HFFc6 (cell line): ENCODE results near the gene GSAP. TPM values are rescaled to one million over a fixed set of nuclear protein-coding genes. Genes with fewer than 3 reads are reported as not detected.

Experiments
- DNase-seq: peaks from one replicate; pipeline ENCODE4 v3.0.0-alpha.2; 2018
- H3K27ac Mint-ChIP-seq: 2 replicates; pipeline ENCODE4 v1.8.0; 2020; ENCODE audit warnings: mild to moderate bottlenecking, mixed read lengths
- H3K27me3 Mint-ChIP-seq: 2 replicates; pipeline ENCODE4 v1.8.0; 2021; ENCODE audit warnings: mild to moderate bottlenecking, moderate library complexity, mixed read lengths; ENCODE audit not compliant: insufficient read depth
- H3K36me3 Mint-ChIP-seq: 2 replicates; pipeline ENCODE4 v1.8.0; 2021; ENCODE audit warnings: low read depth, mixed read lengths
- H3K4me1 Mint-ChIP-seq: 2 replicates; pipeline ENCODE4 v1.8.0; 2020; ENCODE audit warnings: low read depth, mixed read lengths
- H3K4me3 Mint-ChIP-seq: 2 replicates; pipeline ENCODE4 v1.8.0; 2020; ENCODE audit warnings: mild to moderate bottlenecking, moderate library complexity, mixed read lengths
- H3K9me3 Mint-ChIP-seq: 2 replicates; pipeline ENCODE4 v1.8.0; 2020; ENCODE audit warnings: mild to moderate bottlenecking, mixed read lengths
- CTCF ChIP-seq: fragments of 200-600 bp; sonication (generic); IDR thresholded peaks from 2 replicates; pipeline ENCODE4 v1.5.0; 2021; ENCODE audit warnings: antibody characterized with exemption, mild to moderate bottlenecking
- total RNA-seq, 6 experiments: library from RNA; stranded (reverse); fragmentation: NEBNext Ultra II Directional; extraction: Animal tissue kit (Norgen Biotek cat#: 25700); gene quantifications; 2 replicates in 1 of 6; 3 replicates in 5 of 6; pipeline ENCODE4 v1.2.3, GENCODE V29; 2021

GSAP gene
- total RNA-seq, 6 experiments from 2014 or later: 1.4 to 2.8 (median 2.2) TPM

GRCh38 chr7:77293046-77293445, 123.1 kb downstream of the GSAP start:
- Mint-ChIP-seq H3K27ac (no peak overlapping the region), H3K9me3 (peaks cover 6% of the 10 kb centered on the region), H3K4me1 (peaks cover 6% of the 10 kb centered on the region; the same call in 1 of the 2 replicates), H3K27me3 (0 out of 2 replicates have a peak, but pooled peaks cover under 1% of the 10 kb centered on the region), H3K36me3 (no peaks in the 10 kb centered on the region), H3K4me3 (no peak overlapping the region)
- no peak for DNase-seq
- TF ChIP-seq CTCF: no peak

GRCh38 chr7:77290425-77290824, 125.7 kb downstream of the GSAP start:
- no peaks in the 10 kb centered on the region for H3K9me3 Mint-ChIP-seq
- H3K36me3 Mint-ChIP-seq: no peaks in the 10 kb centered on the region
- peaks cover 6% of the 10 kb centered on the region; the same call in 1 of the 2 replicates for H3K4me1 Mint-ChIP-seq
- H3K27me3 Mint-ChIP-seq: peaks cover 13% of the 10 kb centered on the region
- no peak for DNase-seq
- no peak for TF ChIP-seq CTCF
- H3K27ac Mint-ChIP-seq: no peak overlapping the region
- no peak overlapping the region for H3K4me3 Mint-ChIP-seq

DNA sequence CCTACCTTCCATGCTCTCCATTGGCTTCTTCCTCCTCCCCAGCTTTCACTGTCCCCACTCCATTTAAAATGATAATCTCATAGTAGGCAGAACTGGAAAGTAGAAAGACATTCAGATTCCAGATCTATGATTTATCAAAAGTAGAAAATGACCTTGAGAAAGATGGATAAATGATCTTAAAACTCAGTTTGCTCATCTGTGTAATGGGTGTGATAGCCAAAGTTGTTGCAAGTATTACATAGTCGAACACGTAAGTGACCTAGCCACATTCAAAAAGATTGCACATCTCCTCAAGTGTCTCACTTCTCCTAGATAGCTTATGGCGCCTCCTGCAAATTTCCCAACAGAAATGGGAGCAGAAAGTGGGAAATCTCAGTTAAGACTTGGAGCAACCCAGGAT, 126.8 kb downstream of the GSAP start:
- H3K27me3 Mint-ChIP-seq: peaks cover 13% of the 10 kb centered on the region
- no peaks in the 10 kb centered on the region for H3K9me3 Mint-ChIP-seq
- H3K4me3 Mint-ChIP-seq: no peak overlapping the region
- no peak for DNase-seq
- no peak overlapping the region for H3K27ac Mint-ChIP-seq
- no peaks in the 10 kb centered on the region for H3K36me3 Mint-ChIP-seq
- H3K4me1 Mint-ChIP-seq: peaks cover 6% of the 10 kb centered on the region; the same call in 1 of the 2 replicates
- TF ChIP-seq CTCF: no peak

DNA sequence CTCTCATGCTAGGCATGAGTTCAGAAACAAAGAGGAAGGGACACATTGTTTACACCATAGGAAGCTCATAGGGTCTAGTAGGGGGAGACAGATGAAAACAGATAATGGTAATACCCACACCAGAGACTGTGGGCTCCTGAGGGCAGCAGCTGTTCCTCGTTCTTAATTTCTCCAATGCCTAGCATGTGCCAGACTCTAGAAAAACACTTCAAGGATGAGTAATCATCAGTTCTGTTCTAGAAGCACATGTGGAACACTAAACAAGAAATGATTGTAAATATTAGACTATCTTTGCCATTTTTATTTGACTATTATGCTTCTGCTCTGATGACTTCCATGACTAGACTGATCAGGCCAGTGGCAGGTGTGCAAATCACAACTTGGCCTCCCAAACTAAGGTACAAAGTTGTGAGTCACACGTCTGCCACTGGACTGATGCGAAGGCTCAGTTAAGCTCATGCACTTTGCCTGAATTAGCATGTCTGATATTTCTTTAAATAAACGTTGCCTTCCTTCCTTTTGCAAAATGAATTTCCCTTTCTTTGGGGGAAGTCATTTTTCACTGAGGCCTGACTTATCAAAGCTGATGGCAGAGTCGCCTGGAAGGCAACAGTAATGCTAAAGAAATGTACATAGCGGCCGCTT, 127.4 kb downstream of the GSAP start:
- peaks cover 16% of the 10 kb centered on the region for H3K27me3 Mint-ChIP-seq
- no peak for DNase-seq
- peaks cover 6% of the 10 kb centered on the region; the same call in 1 of the 2 replicates for H3K4me1 Mint-ChIP-seq
- H3K9me3 Mint-ChIP-seq: no peaks in the 10 kb centered on the region
- no peak for TF ChIP-seq CTCF
- H3K4me3 Mint-ChIP-seq: no peak overlapping the region
- no peak overlapping the region for H3K27ac Mint-ChIP-seq
- no peaks in the 10 kb centered on the region for H3K36me3 Mint-ChIP-seq

DNA sequence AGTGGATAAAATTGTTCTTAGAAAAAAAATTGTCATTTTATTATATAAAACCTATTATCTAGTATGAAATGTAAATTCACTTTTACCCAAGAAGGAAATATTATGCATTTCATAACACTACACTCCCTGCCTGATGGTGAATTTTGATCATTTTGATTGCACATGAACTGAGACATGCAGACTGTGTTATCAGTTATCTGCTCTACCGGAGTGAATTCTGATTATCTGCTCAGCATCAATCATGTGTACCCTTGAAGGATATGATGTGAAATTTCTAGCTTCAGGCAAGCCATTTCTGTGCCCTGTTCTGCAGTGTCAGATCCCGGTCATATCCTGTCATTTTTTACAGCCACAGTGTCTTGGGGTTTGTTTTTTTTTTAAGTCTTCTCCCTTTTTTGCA, 131.5 kb downstream of the GSAP start:
- Mint-ChIP-seq H3K36me3 (no peaks in the 10 kb centered on the region), H3K9me3 (no peaks in the 10 kb centered on the region), H3K4me3 (no peak overlapping the region), H3K27me3 (peaks cover 20% of the 10 kb centered on the region), H3K27ac (no peak overlapping the region), H3K4me1 (peaks cover 6% of the 10 kb centered on the region; the same call in 1 of the 2 replicates)
- DNase-seq: no peak
- TF ChIP-seq CTCF: no peak
